ENCODE data around the gene DBNDD1. TPM values are rescaled to one million over a fixed set of nuclear protein-coding genes. Genes with fewer than 3 reads are reported as not detected.

The DBNDD1 gene
- total and polyA plus RNA-seq, 10 of the 15 experiments (the other 5 are each of a cell fraction or from before 2014, with no cell fraction given) = 0.06 to 4.6 (median 0.55) TPM

DNA sequence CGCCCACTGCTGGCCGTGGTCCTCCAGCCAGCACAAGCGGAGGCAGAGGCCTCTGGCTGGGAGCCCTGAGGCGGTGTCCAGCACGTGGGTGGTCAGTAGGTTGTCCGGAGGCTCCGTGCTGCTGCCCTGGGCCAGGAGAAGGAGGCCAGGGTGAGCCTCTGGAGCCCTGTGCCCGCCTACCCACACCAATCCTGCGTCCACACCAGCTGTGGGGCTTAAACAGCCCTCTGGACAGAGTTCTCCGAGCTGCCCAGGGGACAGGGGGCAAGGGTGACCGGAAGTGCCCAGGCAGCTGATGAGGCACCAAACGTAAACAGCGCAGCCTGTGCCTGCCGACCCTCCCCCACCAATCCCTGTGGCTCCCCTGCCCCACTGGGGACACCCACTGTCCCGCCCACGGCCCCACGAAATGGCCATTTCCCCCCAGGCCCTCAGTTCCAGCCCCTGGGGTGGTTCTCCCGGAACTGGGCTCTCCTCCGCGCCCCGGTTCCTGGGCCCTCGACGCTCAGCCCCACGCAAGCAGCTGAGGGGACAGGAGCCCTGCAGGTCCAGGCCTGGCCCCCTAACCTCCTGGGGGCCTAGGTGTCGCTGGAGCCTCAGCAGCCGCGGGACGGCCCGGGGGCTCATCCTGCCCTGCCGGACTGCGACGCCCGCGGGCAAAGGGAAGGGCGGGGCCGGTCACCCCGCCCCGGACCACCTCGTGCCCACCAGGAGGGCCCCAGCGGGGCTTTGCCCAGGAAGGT is 27.9 kb upstream of the DBNDD1 start:
- Histone ChIP-seq H2AFZ (ENCODE audit: control insufficient read depth, low read depth, low read length) (no peak overlapping the region), H3K4me2 (ENCODE audit: control insufficient read depth, insufficient read depth) (no peak overlapping the region), H3K36me3 (ENCODE audit: control insufficient read depth in 2 of 2, insufficient read depth in 2 of 2, low read length in 1 of 2) (no peaks in the 10 kb centered on the region), H3K27me3 (replicated peaks in 1 of 2; ENCODE audit: control insufficient read depth in 2 of 2, insufficient read depth in 2 of 2, low read length in 1 of 2) (peaks cover 0 to 3% of the 10 kb centered on the region in 2 experiments; a peak in 1 of 4 replicates), H4K20me1 (ENCODE audit: control insufficient read depth, insufficient read depth) (no peaks in the 10 kb centered on the region), H3K79me2 (ENCODE audit: control insufficient read depth, insufficient read depth, low read length) (no peaks in the 10 kb centered on the region), H3K9ac (ENCODE audit: control insufficient read depth, insufficient read depth, low read length) (no peak overlapping the region), H3K4me1 (ENCODE audit: control insufficient read depth, insufficient read depth, low read length) (no peaks in the 10 kb centered on the region), H3K27ac (ENCODE audit: control insufficient read depth, insufficient read depth) (no peak overlapping the region), H3K4me3 (no peak overlapping the region), H3K9me3 (replicated peaks; ENCODE audit: control insufficient read depth, insufficient read depth, low read length) (no peaks in the 10 kb centered on the region)
- 61% methylated on average over 34 of the region's 40 CpGs for WGBS (ENCODE audit: insufficient coverage, insufficient replicate concordance, low lambda C conversion rate, missing lambda C conversion rate)
- TF ChIP-seq MEF2A (IDR thresholded peaks at IDR 0.05; ENCODE audit: insufficient read depth, low read depth, low read length) (no peak), ZZZ3 (IDR thresholded peaks at IDR 0.05; ENCODE audit: control insufficient read depth, insufficient read length, low read depth) (no peak), SMAD1 (IDR thresholded peaks at IDR 0.05; ENCODE audit: low read depth, partially characterized antibody) (no peak), TAF1 (IDR thresholded peaks at IDR 0.05; ENCODE audit: borderline replicate concordance, low read depth, low read length) (no peak), HSF1 (IDR thresholded peaks at IDR 0.05; ENCODE audit: low read depth, low read length) (no peak), MXI1 (IDR thresholded peaks at IDR 0.05; ENCODE audit: low read depth, low read length) (no peak), TCF12 (IDR thresholded peaks at IDR 0.05; ENCODE audit: low read depth, low read length) (no peak), MYB (IDR thresholded peaks at IDR 0.05; ENCODE audit: borderline replicate concordance, low read depth, low read length) (no peak), LARP7 (IDR thresholded peaks at IDR 0.05) (no peak), POLR2AphosphoS5 (IDR thresholded peaks at IDR 0.05; ENCODE audit: low read length) (no peak), DPF2 (IDR thresholded peaks at IDR 0.05) (no peak), RELA (IDR thresholded peaks at IDR 0.05; ENCODE audit: borderline replicate concordance, partially characterized antibody) (no peak), POU2F2 (IDR thresholded peaks at IDR 0.05; ENCODE audit: borderline replicate concordance, low read depth, low read length) (no peak), CBX3 (IDR thresholded peaks at IDR 0.05; ENCODE audit: borderline replicate concordance, low read depth) (no peak), FOS (IDR thresholded peaks at IDR 0.05; ENCODE audit: borderline replicate concordance, extremely low read depth, insufficient read length) (no peak), BMI1 (IDR thresholded peaks at IDR 0.05; ENCODE audit: borderline replicate concordance) (no peak), NR2C1 (IDR thresholded peaks at IDR 0.05) (no peak)
- TF ChIP-seq, protein P1, sequence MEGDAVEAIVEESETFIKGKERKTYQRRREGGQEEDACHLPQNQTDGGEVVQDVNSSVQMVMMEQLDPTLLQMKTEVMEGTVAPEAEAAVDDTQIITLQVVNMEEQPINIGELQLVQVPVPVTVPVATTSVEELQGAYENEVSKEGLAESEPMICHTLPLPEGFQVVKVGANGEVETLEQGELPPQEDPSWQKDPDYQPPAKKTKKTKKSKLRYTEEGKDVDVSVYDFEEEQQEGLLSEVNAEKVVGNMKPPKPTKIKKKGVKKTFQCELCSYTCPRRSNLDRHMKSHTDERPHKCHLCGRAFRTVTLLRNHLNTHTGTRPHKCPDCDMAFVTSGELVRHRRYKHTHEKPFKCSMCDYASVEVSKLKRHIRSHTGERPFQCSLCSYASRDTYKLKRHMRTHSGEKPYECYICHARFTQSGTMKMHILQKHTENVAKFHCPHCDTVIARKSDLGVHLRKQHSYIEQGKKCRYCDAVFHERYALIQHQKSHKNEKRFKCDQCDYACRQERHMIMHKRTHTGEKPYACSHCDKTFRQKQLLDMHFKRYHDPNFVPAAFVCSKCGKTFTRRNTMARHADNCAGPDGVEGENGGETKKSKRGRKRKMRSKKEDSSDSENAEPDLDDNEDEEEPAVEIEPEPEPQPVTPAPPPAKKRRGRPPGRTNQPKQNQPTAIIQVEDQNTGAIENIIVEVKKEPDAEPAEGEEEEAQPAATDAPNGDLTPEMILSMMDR (IDR thresholded peaks at IDR 0.05 in 2 of 3, conservative IDR thresholded peaks at IDR 0.05 in 1 of 3; ENCODE audit: control insufficient read depth in 2 of 3, extremely low read depth in 1 of 3, insufficient read depth in 1 of 3, low read depth in 3 of 3, low read length in 3 of 3) = no peak
- ATAC-seq (no peak), DNase-seq (ENCODE audit: low read depth, low spot score) (no peak), FAIRE-seq (no peak)
- BruUV-seq (replicated peaks) = no TSS peak
- intact Hi-C loops (cut with micrococcal nuclease; ENCODE audit: unreplicated experiment) (no loop called here), in situ Hi-C loops (cut with MboI) (no loop called here)
- ChIA-PET RAD21 (ENCODE audit: unreplicated experiment) (no interaction called here), CTCF (no interaction called here), POLR2A (no interaction called here), SMC1A (ENCODE audit: uncharacterized antibody, unreplicated experiment) (no interaction called here)
